Endothelial cell of umbilical vein (primary cell): Measurements from ENCODE around the gene LRFN3. TPM values are rescaled to one million over a fixed set of nuclear protein-coding genes. Genes with fewer than 3 reads are reported as not detected.

ENCODE experiments used
- BruUV-seq: library from RNA; stranded (reverse); fragments of 400-500 nt; replicated peaks from 2 replicates; lab custom pipeline; 2021; lab: Mats Ljungman, UMichigan
- CTCF ChIA-PET: fragments of 300-600, 350-600 bp; sonication (Branson Sonifier 250); formaldehyde crosslinking; loops from one replicate; lab custom pipeline; 2021; ENCODE audit warnings: antibody characterized with exemption, inconsistent platforms; lab: Charles Lee
- POLR2A ChIA-PET: fragments of 300-600, 350-600 bp; sonication (Branson Sonifier 250); formaldehyde crosslinking; loops from one replicate; lab custom pipeline; 2021; ENCODE audit warnings: antibody characterized with exemption, inconsistent platforms; lab: Charles Lee
- DNase-seq: peaks from one replicate; pipeline ENCODE4 v3.0.0-alpha.2; 2011; ENCODE audit warnings: low read depth, low spot score
- FAIRE-seq: peaks from 2 replicates; lab custom pipeline; 2011; peaks lifted over from hg19 to GRCh38; lab: Jason Lieb, UNC
- H2AFZ ChIP-seq: 2 replicates; pipeline ENCODE4 v1.6.0; 2012; ENCODE audit warnings: low read depth, low read length, control low read depth, inconsistent platforms
- H3K27ac ChIP-seq: 2 replicates; pipeline ENCODE4 v1.5.1; 2011; ENCODE audit warnings: low read depth, mild to moderate bottlenecking, control low read depth, low read length, moderate library complexity; ENCODE audit not compliant: insufficient read depth
- H3K27me3 ChIP-seq, 2 experiments: 2 replicates each; pipeline versions ENCODE4 v1.6.0 to v1.6.1; 2011; ENCODE audit warnings: low read length in 2 of 2, mixed read lengths in 1 of 2; ENCODE audit not compliant: control insufficient read depth in 2 of 2, insufficient read depth in 2 of 2
- H3K36me3 ChIP-seq, 2 experiments: 2 replicates in 1 of 2; 3 replicates in 1 of 2; pipeline ENCODE4 v1.5.1; 2011; ENCODE audit warnings: low read length in 2 of 2, mild to moderate bottlenecking in 1 of 2, moderate library complexity in 1 of 2; ENCODE audit not compliant: control insufficient read depth in 2 of 2, insufficient read depth in 2 of 2; ENCODE audit errors: extremely low read depth in 1 of 2
- H3K4me1 ChIP-seq: 3 replicates; pipeline ENCODE4 v1.5.1; 2011; ENCODE audit warnings: mild to moderate bottlenecking, low read length; ENCODE audit not compliant: control insufficient read depth, insufficient read depth; ENCODE audit errors: extremely low read depth
- H3K4me2 ChIP-seq: 2 replicates; pipeline ENCODE4 v1.6.1; 2011; ENCODE audit warnings: low read length, control low read depth, mixed read lengths; ENCODE audit not compliant: insufficient read depth
- H3K4me3 ChIP-seq, 3 experiments: fragments of 200-600 bp in 1 of 3; sonication (generic), shearing (Covaris generic) in 1 of 3; replicated peaks in 1 of 3; 2 replicates each; pipeline ENCODE4 v1.5.1; 2011 to 2016; ENCODE audit warnings: control low read depth in 3 of 3, low read length in 3 of 3, mild to moderate bottlenecking in 2 of 3, inconsistent platforms in 1 of 3, low read depth in 1 of 3, moderate library complexity in 1 of 3; ENCODE audit not compliant: insufficient read depth in 1 of 3
- H3K79me2 ChIP-seq: 2 replicates; pipeline ENCODE4 v1.6.0; 2012; ENCODE audit warnings: low read length, inconsistent platforms; ENCODE audit not compliant: control insufficient read depth, insufficient read depth
- H3K9ac ChIP-seq: replicated peaks from 2 replicates; pipeline ENCODE3; 2011; ENCODE audit warnings: low read length, control low read depth; ENCODE audit not compliant: insufficient read depth; ENCODE audit errors: extremely low read depth
- H3K9me1 ChIP-seq: replicated peaks from 3 replicates; pipeline ENCODE4 v1.6.0; 2011; ENCODE audit warnings: mild to moderate bottlenecking, low read length; ENCODE audit not compliant: control insufficient read depth, insufficient read depth; ENCODE audit errors: extremely low read depth
- H3K9me3 ChIP-seq: replicated peaks from 2 replicates; pipeline ENCODE4 v1.5.1; 2012; ENCODE audit warnings: low read length, inconsistent platforms; ENCODE audit not compliant: control insufficient read depth, insufficient read depth
- H4K20me1 ChIP-seq: replicated peaks from 2 replicates; pipeline ENCODE3; 2011; ENCODE audit warnings: mild to moderate bottlenecking, low read length; ENCODE audit not compliant: control insufficient read depth, insufficient read depth; ENCODE audit errors: extremely low read depth
- CTCF ChIP-seq, 2 donors: IDR thresholded peaks; 1 replicate in 1 of 2; 2 replicates in 1 of 2; pipeline ENCODE4 v1.5.1; 2011; ENCODE audit warnings: low read length in 2 of 2, mild to moderate bottlenecking in 2 of 2, moderate library complexity in 2 of 2, control low read depth in 1 of 2, inconsistent platforms in 1 of 2, low read depth in 1 of 2; ENCODE audit not compliant: insufficient read depth in 1 of 2; ENCODE audit errors: extremely low read depth in 1 of 2
- EZH2 ChIP-seq: IDR thresholded peaks from 2 replicates; pipeline ENCODE4 v1.6.1; 2012; ENCODE audit warnings: borderline replicate concordance, low read depth, mild to moderate bottlenecking, moderate library complexity, low read length, inconsistent platforms; ENCODE audit not compliant: severe bottlenecking
- FOS ChIP-seq: IDR thresholded peaks from 2 replicates; pipeline ENCODE4 v1.6.1; 2011; ENCODE audit warnings: mild to moderate bottlenecking, low read length, moderate library complexity, borderline replicate concordance; ENCODE audit not compliant: insufficient read depth
- GATA2 ChIP-seq: IDR thresholded peaks from 2 replicates; pipeline ENCODE4 v1.7.0; 2011; ENCODE audit warnings: low read depth, mild to moderate bottlenecking, moderate library complexity, mixed read lengths, low read length; ENCODE audit not compliant: insufficient read length, insufficient read depth
- JUN ChIP-seq: IDR thresholded peaks from 2 replicates; pipeline ENCODE4 v1.6.1; 2011; ENCODE audit warnings: borderline replicate concordance, low read depth; ENCODE audit not compliant: insufficient read length, insufficient read depth
- MAX ChIP-seq: IDR thresholded peaks from 2 replicates; pipeline ENCODE4 v1.6.1; 2011; ENCODE audit not compliant: insufficient read depth, insufficient read length
- MYC ChIP-seq: IDR thresholded peaks from one replicate; pipeline ENCODE4 v1.6.1; 2011; ENCODE audit warnings: mild to moderate bottlenecking, low read depth, low read length
- POLR2A ChIP-seq: IDR thresholded peaks from 2 replicates; pipeline ENCODE4 v1.6.1; 2012; ENCODE audit warnings: low read depth, mild to moderate bottlenecking, control low read depth, low read length
- POLR2AphosphoS5 ChIP-seq: IDR thresholded peaks from 2 replicates; pipeline ENCODE4 v1.6.1; 2012; ENCODE audit warnings: low read depth, mild to moderate bottlenecking, control low read depth, low read length, moderate library complexity; ENCODE audit not compliant: insufficient read depth
- dilution Hi-C: fragments of 300-500 bp; cut with MboI; formaldehyde crosslinking; loops from one replicate; pipeline ENCODE4 v1.15.0; 2019; ENCODE audit warnings: low sequenced_read_pairs; ENCODE audit not compliant: extremely low pct_ligation_motif_present
- intact Hi-C: fragments of 100-400 bp; cut with micrococcal nuclease; formaldehyde crosslinking; loops from one replicate; pipeline ENCODE4 v1.10.0; 2022
- polyA plus RNA-seq, 4 experiments: library from polyadenylated mRNA; depleted of rRNA in 3 of 4; stranded (reverse) in 3 of 4; unstranded in 1 of 4; fragments of >200 nt; gene quantifications; 2 replicates each; pipeline versions ENCODE4 v1.2.1 to v1.2.3, GENCODE V29; 2011 to 2012; ENCODE audit warnings: missing spikeins in 1 of 4
- total RNA-seq: library from RNA; stranded (reverse); gene quantifications from 2 replicates; pipeline ENCODE4 v1.2.3, GENCODE V29; 2021

The LRFN3 gene
- total and polyA plus RNA-seq, 2 donors (not counting 3 experiments of a cell fraction or from before 2014, with no cell fraction given), result 4.1 to 15.9 TPM

GRCh38 chr19:35901854-35902661 lies 34.1 kb upstream of the LRFN3 start, which contains the start of gene HCST:
TSS of gene HCST (plus strand) at chr19:35902529. CDS start at chr19:35902594, 65 bp downstream.
- H3K9ac ChIP-seq, result no peak within 1 kb of the TSS
- ChIA-PET CTCF (no interaction called here), POLR2A (no interaction called here)
- H3K4me2 ChIP-seq, result no peak within 1 kb of the TSS
- peaks cover 2% of the 10 kb centered on the region for H3K79me2 ChIP-seq
- no peaks in the 10 kb centered on the region for H4K20me1 ChIP-seq
- H3K27me3 ChIP-seq, result peaks cover 0 to 6% of the 10 kb centered on the region in 2 experiments
- no peak within 1 kb of the TSS for H3K27ac ChIP-seq
- BruUV-seq, result no TSS peak
- H3K9me3 ChIP-seq, result no peaks in the 10 kb centered on the region
- peaks cover 16% of the 10 kb centered on the region for H3K4me1 ChIP-seq
- no peaks in the 10 kb centered on the region for H3K9me1 ChIP-seq
- no peak for DNase-seq
- peak within 1 kb of the TSS; percentile 80 for H2AFZ ChIP-seq
- FAIRE-seq, result no peak
- no peak within 1 kb of the TSS for H3K4me3 ChIP-seq
- no peak for TF ChIP-seq POLR2A
- no peak for TF ChIP-seq JUN
- TF ChIP-seq EZH2, result no peak
- no peak for TF ChIP-seq CTCF (IDR thresholded peaks at IDR 0.05; ENCODE audit: extremely low read depth in 1 of 2, insufficient read depth in 1 of 2, low read depth in 1 of 2, low read length in 2 of 2)
- TF ChIP-seq POLR2AphosphoS5, result no peak
- no peak for TF ChIP-seq FOS
- no peak for TF ChIP-seq GATA2
- TF ChIP-seq MAX, result no peak
- no peak for TF ChIP-seq MYC
- peaks cover 0 to under 1% of the 10 kb centered on the region in 2 experiments for H3K36me3 ChIP-seq
- intact Hi-C loops (no loop called here), dilution Hi-C loops (no loop called here)
